Stimulated activated CD8-positive, alpha-beta memory T cell treated with anti-CD3 and anti-CD28 coated beads, Interleukin-15, amount 100 ng/mL, for 4 hours (primary cell): ENCODE data around the gene CADM1.
"Not testable (repeated sequence)": the region's sequence is repeated elsewhere in the genome, so short reads cannot be mapped to it uniquely, and the experiment has no call there.

Experiments used
- DNase-seq, 2 donors: peaks; one replicate each; pipeline ENCODE4 v3.0.0-alpha.2; 2020; ENCODE audit warnings: low read depth in 2 of 2

Gene CADM1

GRCh38 chr11:115477410-115477809 lies 26.8 kb downstream of the CADM1 start:
- no peak for DNase-seq

- no peak for DNase-seq
These were observed 27.5 kb downstream of the CADM1 start for GRCh38 chr11:115476463-115477286.

- no peak for DNase-seq
These were observed 28.7 kb downstream of the CADM1 start for GRCh38 chr11:115475564-115475963.

GRCh38 chr11:115474306-115474705 lies 29.9 kb downstream of the CADM1 start:
- DNase-seq = not testable (repeated sequence)

GRCh38 chr11:115473167-115473566 lies 31.0 kb downstream of the CADM1 start:
- no peak for DNase-seq

- no peak for DNase-seq
These were observed 32.8 kb downstream of the CADM1 start for GRCh38 chr11:115471367-115471766.

- no peak for DNase-seq
These were observed 33.3 kb downstream of the CADM1 start for GRCh38 chr11:115470928-115471327.

GRCh38 chr11:115469361-115469760 lies 34.9 kb downstream of the CADM1 start:
- DNase-seq = no peak

GRCh38 chr11:115466122-115466521 lies 38.1 kb downstream of the CADM1 start:
- no peak for DNase-seq

- DNase-seq = no peak
These were observed 39.9 kb downstream of the CADM1 start for GRCh38 chr11:115464269-115464668.

GRCh38 chr11:115463606-115464005 lies 40.6 kb downstream of the CADM1 start:
- no peak for DNase-seq

GRCh38 chr11:115462757-115463156 lies 41.5 kb downstream of the CADM1 start:
- DNase-seq = no peak

- DNase-seq = no peak
These were observed 42.1 kb downstream of the CADM1 start for GRCh38 chr11:115462004-115462541.

- DNase-seq = no peak
These were observed 43.7 kb downstream of the CADM1 start for GRCh38 chr11:115460512-115460911.

- no peak for DNase-seq
These were observed 44.7 kb downstream of the CADM1 start for GRCh38 chr11:115459563-115459962.

- DNase-seq = no peak
These were observed 45.3 kb downstream of the CADM1 start for GRCh38 chr11:115458877-115459276.

GRCh38 chr11:115456019-115456418 lies 48.2 kb downstream of the CADM1 start:
- DNase-seq = no peak

- no peak for DNase-seq
These were observed 48.6 kb downstream of the CADM1 start for GRCh38 chr11:115455613-115456012.

GRCh38 chr11:115454525-115454924 lies 49.7 kb downstream of the CADM1 start:
- no peak for DNase-seq

- no peak for DNase-seq
These were observed 50.3 kb downstream of the CADM1 start for GRCh38 chr11:115453693-115454490.

GRCh38 chr11:115452241-115452640 lies 52.0 kb downstream of the CADM1 start:
- no peak for DNase-seq

GRCh38 chr11:115450519-115450918 lies 53.7 kb downstream of the CADM1 start:
- no peak for DNase-seq
